Activated CD4-positive, alpha-beta T cell treated with anti-CD3 and anti-CD28 coated beads for 36 hours (primary cell): Measurements from ENCODE around the gene HES7. TPM values are rescaled to one million over a fixed set of nuclear protein-coding genes. Genes with fewer than 3 reads are reported as not detected.
A peak's percentile ranks its signal among the peaks of the same experiment; 100 is the strongest.

Source experiments
- ATAC-seq: fragments of 200-7000 bp; cut with Tn5 transposase; one replicate; pipeline ENCODE4 v1.10.0; 2021; ENCODE audit warnings: mild to moderate bottlenecking, moderate library complexity
- CTCF ChIA-PET: fragments of 350-600 bp; sonication (Branson Sonifier 250); formaldehyde crosslinking; loops from one replicate; lab custom pipeline; 2021; ENCODE audit warnings: antibody characterized with exemption; lab: Charles Lee
- POLR2A ChIA-PET: fragments of 350-600 bp; sonication (Branson Sonifier 250); formaldehyde crosslinking; loops from one replicate; lab custom pipeline; 2021; ENCODE audit warnings: antibody characterized with exemption, inconsistent platforms; lab: Charles Lee
- DNase-seq: peaks from one replicate; pipeline ENCODE4 v3.0.0-alpha.2; 2020
- H3K27ac Mint-ChIP-seq: one replicate; pipeline ENCODE4 v1.8.0; 2021; ENCODE audit warnings: mixed read lengths
- H3K27me3 Mint-ChIP-seq: one replicate; pipeline ENCODE4 v1.8.0; 2021; ENCODE audit warnings: mixed read lengths
- H3K36me3 Mint-ChIP-seq: one replicate; pipeline ENCODE4 v1.8.0; 2021; ENCODE audit warnings: low read depth, mixed read lengths
- H3K4me1 Mint-ChIP-seq: one replicate; pipeline ENCODE4 v1.8.0; 2021; ENCODE audit warnings: mixed read lengths
- H3K4me3 Mint-ChIP-seq: one replicate; pipeline ENCODE4 v1.8.0; 2021; ENCODE audit warnings: mild to moderate bottlenecking, moderate library complexity, mixed read lengths
- H3K9me3 Mint-ChIP-seq: one replicate; pipeline ENCODE4 v1.8.0; 2021; ENCODE audit warnings: low read depth, mixed read lengths
- intact Hi-C, 2 experiments: fragments of 100-400 bp; cut with DNase I in 1 of 2; cut with micrococcal nuclease in 1 of 2; formaldehyde crosslinking; loops; one replicate each; pipeline versions ENCODE4 v1.14.2 to v1.15.1; 2022 to 2024; cut with DNase I, micrococcal nuclease
- total RNA-seq, 2 experiments: library from RNA; stranded (reverse); gene quantifications; one replicate each; pipeline ENCODE4 v1.2.3, GENCODE V29; 2021

HES7 gene
- total RNA-seq, 2 experiments from 2014 or later = 2.4 to 3.2 TPM

- Mint-ChIP-seq H3K27me3 (no peaks in the 10 kb centered on the region), H3K36me3 (peaks cover 34% of the 10 kb centered on the region), H3K4me3 (no peak overlapping the region), H3K4me1 (peaks cover 30% of the 10 kb centered on the region), H3K9me3 (no peaks in the 10 kb centered on the region), H3K27ac (peak overlapping the region; percentile 47)
- CTCF ChIA-PET = interaction anchor here (0.6 to 1.4 kb wide), 6 partner anchors 8 to 24 kb away, joined by 3 to 6 read pairs (median 4); no protein-coding TSS in a partner anchor
- ATAC-seq (no peak), DNase-seq (no peak)
- intact Hi-C loops = loop anchor here (1.0 to 10.0 kb wide), 8 partner anchors 11 to 906 kb away; partner anchors contain the start of genes CD68 (in 1 of the 2), CNTROB (in 1 of the 2), GABARAP (in 1 of the 2) and KDM6B (in 1 of the 2)
- POLR2A ChIA-PET = interaction anchor here (0.5 to 1.7 kb wide), 6 partner anchors 10 to 465 kb away, joined by 4 to 14 read pairs (median 5); no protein-coding TSS in a partner anchor
Measured at GRCh38 chr17:8150194-8151119, 26.6 kb upstream of the HES7 start.

- H3K27me3 Mint-ChIP-seq = no peaks in the 10 kb centered on the region
- ChIA-PET CTCF (interaction anchor here (1.1 to 1.3 kb wide), 2 partner anchors 9 to 12 kb away, joined by 3 to 6 read pairs; no protein-coding TSS in a partner anchor), POLR2A (interaction anchor here (1.7 to 2.3 kb wide), 2 partner anchors 11 to 23 kb away, joined by 8 to 10 read pairs; no protein-coding TSS in a partner anchor)
- peaks cover 30% of the 10 kb centered on the region for H3K4me1 Mint-ChIP-seq
- ATAC-seq = no peak
- intact Hi-C loops = loop anchor here (2.0 to 10.0 kb wide), 6 partner anchors 217 to 905 kb away; partner anchors contain the start of genes CD68 (in 1 of the 2), CNTROB (in 1 of the 2), GABARAP (in 1 of the 2) and KDM6B (in 1 of the 2)
- peaks cover 40% of the 10 kb centered on the region for H3K36me3 Mint-ChIP-seq
- peak overlapping the region; percentile 8 for H3K27ac Mint-ChIP-seq
- no peak for DNase-seq
- H3K4me3 Mint-ChIP-seq = peak overlapping the region; percentile 12
- H3K9me3 Mint-ChIP-seq = no peaks in the 10 kb centered on the region
Measured at GRCh38 chr17:8149419-8150193, 25.7 kb upstream of the HES7 start.

- H3K36me3 Mint-ChIP-seq = peaks cover 40% of the 10 kb centered on the region
Measured at GRCh38 chr17:8148560-8148959, 24.7 kb upstream of the HES7 start.

GRCh38 chr17:8147805-8148404 is 24.0 kb upstream of the HES7 start:
- ATAC-seq (no peak), DNase-seq (no peak)
- ChIA-PET POLR2A (interaction anchor here (2.3 kb wide), 1 partner anchor 25 kb away, joined by 8 read pairs; no protein-coding TSS in a partner anchor), CTCF (interaction anchor here (0.6 to 0.7 kb wide), 4 partner anchors 55 to 232 kb away, joined by 3 to 4 read pairs (median 3); partner anchors contain the start of gene RNF227)
- H3K9me3 Mint-ChIP-seq = no peaks in the 10 kb centered on the region
- H3K4me1 Mint-ChIP-seq = peaks cover 22% of the 10 kb centered on the region
- H3K4me3 Mint-ChIP-seq = no peak overlapping the region
- peaks cover 37% of the 10 kb centered on the region for H3K36me3 Mint-ChIP-seq
- H3K27ac Mint-ChIP-seq = no peak overlapping the region
- intact Hi-C loops = no loop called here
- no peaks in the 10 kb centered on the region for H3K27me3 Mint-ChIP-seq

More at GRCh38 chr17:8148560-8148959, 24.7 kb upstream of the HES7 start:
- intact Hi-C loops = no loop called here
- POLR2A ChIA-PET = interaction anchor here (2.3 kb wide), 1 partner anchor 24 kb away, joined by 8 read pairs; no protein-coding TSS in a partner anchor
- Mint-ChIP-seq H3K27ac (no peak overlapping the region), H3K4me1 (peaks cover 29% of the 10 kb centered on the region), H3K9me3 (no peaks in the 10 kb centered on the region), H3K4me3 (no peak overlapping the region), H3K27me3 (no peaks in the 10 kb centered on the region)
- CTCF ChIA-PET = interaction anchor here (0.6 to 0.7 kb wide), 3 partner anchors 10 to 233 kb away, joined by 3 to 5 read pairs (median 3); partner anchors contain the start of gene RNF227
- DNase-seq = no peak
- no peak for ATAC-seq

GRCh38 chr17:8147141-8147804 is 23.4 kb upstream of the HES7 start:
- DNase-seq (no peak), ATAC-seq (no peak)
- no peaks in the 10 kb centered on the region for H3K27me3 Mint-ChIP-seq
- H3K27ac Mint-ChIP-seq = no peak overlapping the region
- ChIA-PET CTCF (interaction anchor here (0.6 kb wide), 2 partner anchors 65 to 66 kb away, joined by 3 to 4 read pairs; no protein-coding TSS in a partner anchor), POLR2A (interaction anchor here (2.3 kb wide), 1 partner anchor 26 kb away, joined by 8 read pairs; no protein-coding TSS in a partner anchor)
- H3K4me3 Mint-ChIP-seq = no peak overlapping the region
- no peaks in the 10 kb centered on the region for H3K9me3 Mint-ChIP-seq
- H3K4me1 Mint-ChIP-seq = peaks cover 16% of the 10 kb centered on the region
- intact Hi-C loops = no loop called here
- H3K36me3 Mint-ChIP-seq = peaks cover 41% of the 10 kb centered on the region

GRCh38 chr17:8146381-8147140 is 22.7 kb upstream of the HES7 start:
- POLR2A ChIA-PET = no interaction called here
- ATAC-seq = no peak
- no peaks in the 10 kb centered on the region for H3K27me3 Mint-ChIP-seq

GRCh38 chr17:8145811-8146210 is 21.9 kb upstream of the HES7 start:
- peaks cover 53% of the 10 kb centered on the region for H3K36me3 Mint-ChIP-seq
- intact Hi-C loops = no loop called here

More at GRCh38 chr17:8146381-8147140, 22.7 kb upstream of the HES7 start:
- peaks cover 47% of the 10 kb centered on the region for H3K36me3 Mint-ChIP-seq
- peaks cover 13% of the 10 kb centered on the region for H3K4me1 Mint-ChIP-seq
- no peak overlapping the region for H3K4me3 Mint-ChIP-seq
- CTCF ChIA-PET = interaction anchor here (0.5 to 0.6 kb wide), 2 partner anchors 16 to 36 kb away, joined by 3 to 4 read pairs; no protein-coding TSS in a partner anchor
- no peak for DNase-seq
- no peak overlapping the region for H3K27ac Mint-ChIP-seq
- no peaks in the 10 kb centered on the region for H3K9me3 Mint-ChIP-seq
- intact Hi-C loops = no loop called here

GRCh38 chr17:8144401-8145231 is 20.7 kb upstream of the HES7 start:
- intact Hi-C loops = no loop called here
- Mint-ChIP-seq H3K27me3 (no peaks in the 10 kb centered on the region), H3K27ac (no peak overlapping the region), H3K36me3 (peaks cover 54% of the 10 kb centered on the region), H3K4me1 (peaks cover 3% of the 10 kb centered on the region), H3K4me3 (no peak overlapping the region), H3K9me3 (no peaks in the 10 kb centered on the region)
- CTCF ChIA-PET = interaction anchor here (1.1 kb wide), 1 partner anchor 39 kb away, joined by 3 read pairs; no protein-coding TSS in a partner anchor
- no peak for DNase-seq
- POLR2A ChIA-PET = no interaction called here
- ATAC-seq = no peak

More at GRCh38 chr17:8145811-8146210, 21.9 kb upstream of the HES7 start:
- POLR2A ChIA-PET = no interaction called here
- CTCF ChIA-PET = interaction anchor here (0.5 to 0.6 kb wide), 2 partner anchors 15 to 37 kb away, joined by 3 to 4 read pairs; no protein-coding TSS in a partner anchor
- Mint-ChIP-seq H3K27me3 (no peaks in the 10 kb centered on the region), H3K27ac (no peak overlapping the region), H3K4me1 (peaks cover 12% of the 10 kb centered on the region), H3K4me3 (no peak overlapping the region), H3K9me3 (no peaks in the 10 kb centered on the region)
- ATAC-seq (no peak), DNase-seq (no peak)
